Mucosa of stomach (tissue), 1 donor: ENCODE results near the gene NCKAP5.

Experiments
- H3K27me3 ChIP-seq: one replicate; pipeline ENCODE4 v1.7.0; 2013; ENCODE audit warnings: mild to moderate bottlenecking, low read length; ENCODE audit not compliant: control insufficient read depth, insufficient read depth
- H3K36me3 ChIP-seq: one replicate; pipeline ENCODE4 v1.7.0; 2013; ENCODE audit warnings: low read length; ENCODE audit not compliant: control insufficient read depth, insufficient read depth
- H3K4me1 ChIP-seq: one replicate; pipeline ENCODE4 v1.7.0; 2013; ENCODE audit warnings: mild to moderate bottlenecking, low read length; ENCODE audit not compliant: control insufficient read depth, insufficient read depth
- H3K4me3 ChIP-seq: one replicate; pipeline ENCODE4 v1.7.0; 2013; ENCODE audit warnings: low read length
- H3K9ac ChIP-seq: one replicate; pipeline ENCODE4 v1.7.0; 2013; ENCODE audit warnings: mild to moderate bottlenecking, low read length, moderate library complexity
- H3K9me3 ChIP-seq: one replicate; pipeline ENCODE4 v1.7.0; 2013; ENCODE audit warnings: mild to moderate bottlenecking, low read length, moderate library complexity; ENCODE audit not compliant: control insufficient read depth
- donor health status: Pancreatic carcinoma.

NCKAP5 gene

GRCh38 chr2:133411101-133411500 lies 157.2 kb downstream of the NCKAP5 start:
- H3K9ac ChIP-seq: no peak overlapping the region
- H3K36me3 ChIP-seq: no peaks in the 10 kb centered on the region
- H3K9me3 ChIP-seq: no peaks in the 10 kb centered on the region
- peaks cover 5% of the 10 kb centered on the region for H3K4me1 ChIP-seq
- H3K4me3 ChIP-seq: no peak overlapping the region
- H3K27me3 ChIP-seq: no peaks in the 10 kb centered on the region

- Histone ChIP-seq H3K4me3 (no peak overlapping the region), H3K36me3 (no peaks in the 10 kb centered on the region), H3K4me1 (peaks cover 5% of the 10 kb centered on the region), H3K9ac (no peak overlapping the region), H3K27me3 (no peaks in the 10 kb centered on the region), H3K9me3 (no peaks in the 10 kb centered on the region)
Measured at GRCh38 chr2:133409581-133410285, 158.5 kb downstream of the NCKAP5 start.

GRCh38 chr2:133408671-133409070 lies 159.6 kb downstream of the NCKAP5 start:
- no peaks in the 10 kb centered on the region for H3K9me3 ChIP-seq
- no peak overlapping the region for H3K9ac ChIP-seq
- H3K36me3 ChIP-seq: no peaks in the 10 kb centered on the region
- no peak overlapping the region for H3K4me3 ChIP-seq
- peaks cover 5% of the 10 kb centered on the region for H3K4me1 ChIP-seq
- H3K27me3 ChIP-seq: no peaks in the 10 kb centered on the region

- Histone ChIP-seq H3K4me3 (no peak overlapping the region), H3K36me3 (no peaks in the 10 kb centered on the region), H3K9me3 (no peaks in the 10 kb centered on the region), H3K9ac (no peak overlapping the region), H3K4me1 (no peaks in the 10 kb centered on the region), H3K27me3 (no peaks in the 10 kb centered on the region)
Measured at GRCh38 chr2:133407341-133407740, 160.9 kb downstream of the NCKAP5 start.

- Histone ChIP-seq H3K27me3 (no peaks in the 10 kb centered on the region), H3K4me3 (no peak overlapping the region), H3K9ac (no peak overlapping the region)
Measured at GRCh38 chr2:133405252-133405651, 163.0 kb downstream of the NCKAP5 start.

GRCh38 chr2:133400411-133400810 lies 167.9 kb downstream of the NCKAP5 start:
- Histone ChIP-seq H3K4me1 (no peaks in the 10 kb centered on the region), H3K9ac (no peak overlapping the region), H3K4me3 (no peak overlapping the region), H3K9me3 (no peaks in the 10 kb centered on the region), H3K27me3 (no peaks in the 10 kb centered on the region), H3K36me3 (no peaks in the 10 kb centered on the region)

More at GRCh38 chr2:133405252-133405651, 163.0 kb downstream of the NCKAP5 start:
- Histone ChIP-seq H3K36me3 (no peaks in the 10 kb centered on the region), H3K4me1 (no peaks in the 10 kb centered on the region), H3K9me3 (no peaks in the 10 kb centered on the region)

- Histone ChIP-seq H3K36me3 (no peaks in the 10 kb centered on the region), H3K9me3 (no peaks in the 10 kb centered on the region), H3K4me3 (no peak overlapping the region), H3K9ac (no peak overlapping the region), H3K27me3 (no peaks in the 10 kb centered on the region), H3K4me1 (no peaks in the 10 kb centered on the region)
Measured at GRCh38 chr2:133393895-133394294, 174.4 kb downstream of the NCKAP5 start.

- Histone ChIP-seq H3K9ac (no peak overlapping the region), H3K4me3 (no peak overlapping the region), H3K4me1 (no peaks in the 10 kb centered on the region), H3K9me3 (no peaks in the 10 kb centered on the region), H3K36me3 (no peaks in the 10 kb centered on the region), H3K27me3 (no peaks in the 10 kb centered on the region)
Measured at GRCh38 chr2:133390156-133390555, 178.1 kb downstream of the NCKAP5 start.

GRCh38 chr2:133389569-133389968 lies 178.7 kb downstream of the NCKAP5 start:
- H3K27me3 ChIP-seq: no peaks in the 10 kb centered on the region
- H3K4me3 ChIP-seq: no peak overlapping the region
- H3K4me1 ChIP-seq: no peaks in the 10 kb centered on the region
- H3K36me3 ChIP-seq: no peaks in the 10 kb centered on the region
- H3K9me3 ChIP-seq: no peaks in the 10 kb centered on the region
- H3K9ac ChIP-seq: no peak overlapping the region

- no peaks in the 10 kb centered on the region for H3K4me1 ChIP-seq
- H3K9me3 ChIP-seq: no peaks in the 10 kb centered on the region
- H3K4me3 ChIP-seq: no peak overlapping the region
- no peaks in the 10 kb centered on the region for H3K36me3 ChIP-seq
- H3K27me3 ChIP-seq: no peaks in the 10 kb centered on the region
- H3K9ac ChIP-seq: no peak overlapping the region
Measured at GRCh38 chr2:133382566-133382965, 185.7 kb downstream of the NCKAP5 start.

- Histone ChIP-seq H3K4me1 (no peaks in the 10 kb centered on the region), H3K27me3 (no peaks in the 10 kb centered on the region), H3K9me3 (no peaks in the 10 kb centered on the region), H3K36me3 (no peaks in the 10 kb centered on the region), H3K4me3 (no peak overlapping the region), H3K9ac (no peak overlapping the region)
Measured at GRCh38 chr2:133380991-133381390, 187.3 kb downstream of the NCKAP5 start.

GRCh38 chr2:133378928-133379549 lies 189.2 kb downstream of the NCKAP5 start:
- Histone ChIP-seq H3K4me3 (no peak overlapping the region), H3K27me3 (no peaks in the 10 kb centered on the region), H3K4me1 (no peaks in the 10 kb centered on the region), H3K36me3 (no peaks in the 10 kb centered on the region), H3K9ac (no peak overlapping the region), H3K9me3 (no peaks in the 10 kb centered on the region)
